HL-60 (cell line): ENCODE measurements around the gene IGFBP7.

Experiments used
- DNase-seq, 2 experiments: peaks; one replicate each; pipeline ENCODE4 v3.0.0-alpha.2; 2010 to 2020; ENCODE audit warnings: low read depth in 1 of 2, low spot score in 1 of 2
- H3K27ac ChIP-seq: fragments of 250-450 bp; sonication (Bioruptor Pico); replicated peaks from 2 replicates; pipeline ENCODE4 v1.5.1; 2020; ENCODE audit warnings: mild to moderate bottlenecking, moderate library complexity
- H3K27me3 ChIP-seq: fragments of 250-450 bp; sonication (Bioruptor Pico); 2 replicates; pipeline ENCODE4 v1.5.1; 2021; ENCODE audit warnings: mild to moderate bottlenecking, moderate library complexity; ENCODE audit not compliant: insufficient read depth, poor library complexity, severe bottlenecking
- H3K4me3 ChIP-seq: replicated peaks from 2 replicates; pipeline ENCODE4 v1.5.1; 2011; ENCODE audit warnings: mild to moderate bottlenecking, control low read depth, low read length; ENCODE audit not compliant: insufficient read depth
- GABPA ChIP-seq: IDR thresholded peaks from 2 replicates; pipeline ENCODE4 v1.6.1; 2012; ENCODE audit warnings: low read depth
- POLR2AphosphoS5 ChIP-seq: IDR thresholded peaks from 2 replicates; pipeline ENCODE4 v1.6.1; 2012; ENCODE audit warnings: low read depth
- SPI1 ChIP-seq: IDR thresholded peaks from 2 replicates; pipeline ENCODE4 v1.6.1; 2012; ENCODE audit warnings: low read depth, mild to moderate bottlenecking, borderline replicate concordance
- TF ChIP-seq, protein P1 (sequence below): IDR thresholded peaks from one replicate; pipeline ENCODE4 v1.5.1; 2011; ENCODE audit warnings: low read length, control low read depth, inconsistent platforms; ENCODE audit not compliant: insufficient read depth
- TF ChIP-seq, protein P2 (sequence below): IDR thresholded peaks from 2 replicates; pipeline ENCODE4 v1.6.1; 2012; ENCODE audit warnings: low read depth; ENCODE audit not compliant: insufficient replicate concordance

The IGFBP7 gene

DNA sequence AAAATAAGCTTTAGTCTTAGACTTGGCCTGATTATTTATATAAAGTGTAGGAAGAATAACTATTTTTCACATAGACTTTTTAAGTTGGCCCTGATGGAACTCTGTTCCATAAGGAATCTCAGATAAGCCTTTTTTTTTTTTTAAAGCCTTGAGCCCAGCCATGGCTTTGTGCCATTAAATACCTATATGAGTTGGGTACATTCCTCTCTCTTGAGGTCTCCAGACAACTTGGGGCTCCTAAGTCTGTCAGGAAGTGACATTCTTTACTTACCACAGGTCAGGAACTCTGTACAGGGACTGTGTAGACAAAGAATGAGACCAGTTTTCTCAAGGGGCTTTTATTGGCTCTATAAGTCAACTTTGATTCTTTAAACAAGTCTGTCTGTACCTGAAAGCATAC lies 27.1 kb upstream of the IGFBP7 start:
- H3K27me3 ChIP-seq = no peaks in the 10 kb centered on the region
- no peak overlapping the region for H3K27ac ChIP-seq
- TF ChIP-seq, protein P1, sequence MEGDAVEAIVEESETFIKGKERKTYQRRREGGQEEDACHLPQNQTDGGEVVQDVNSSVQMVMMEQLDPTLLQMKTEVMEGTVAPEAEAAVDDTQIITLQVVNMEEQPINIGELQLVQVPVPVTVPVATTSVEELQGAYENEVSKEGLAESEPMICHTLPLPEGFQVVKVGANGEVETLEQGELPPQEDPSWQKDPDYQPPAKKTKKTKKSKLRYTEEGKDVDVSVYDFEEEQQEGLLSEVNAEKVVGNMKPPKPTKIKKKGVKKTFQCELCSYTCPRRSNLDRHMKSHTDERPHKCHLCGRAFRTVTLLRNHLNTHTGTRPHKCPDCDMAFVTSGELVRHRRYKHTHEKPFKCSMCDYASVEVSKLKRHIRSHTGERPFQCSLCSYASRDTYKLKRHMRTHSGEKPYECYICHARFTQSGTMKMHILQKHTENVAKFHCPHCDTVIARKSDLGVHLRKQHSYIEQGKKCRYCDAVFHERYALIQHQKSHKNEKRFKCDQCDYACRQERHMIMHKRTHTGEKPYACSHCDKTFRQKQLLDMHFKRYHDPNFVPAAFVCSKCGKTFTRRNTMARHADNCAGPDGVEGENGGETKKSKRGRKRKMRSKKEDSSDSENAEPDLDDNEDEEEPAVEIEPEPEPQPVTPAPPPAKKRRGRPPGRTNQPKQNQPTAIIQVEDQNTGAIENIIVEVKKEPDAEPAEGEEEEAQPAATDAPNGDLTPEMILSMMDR = no peak
- TF ChIP-seq POLR2AphosphoS5 (no peak), SPI1 (no peak), GABPA (no peak)
- TF ChIP-seq, protein P2, sequence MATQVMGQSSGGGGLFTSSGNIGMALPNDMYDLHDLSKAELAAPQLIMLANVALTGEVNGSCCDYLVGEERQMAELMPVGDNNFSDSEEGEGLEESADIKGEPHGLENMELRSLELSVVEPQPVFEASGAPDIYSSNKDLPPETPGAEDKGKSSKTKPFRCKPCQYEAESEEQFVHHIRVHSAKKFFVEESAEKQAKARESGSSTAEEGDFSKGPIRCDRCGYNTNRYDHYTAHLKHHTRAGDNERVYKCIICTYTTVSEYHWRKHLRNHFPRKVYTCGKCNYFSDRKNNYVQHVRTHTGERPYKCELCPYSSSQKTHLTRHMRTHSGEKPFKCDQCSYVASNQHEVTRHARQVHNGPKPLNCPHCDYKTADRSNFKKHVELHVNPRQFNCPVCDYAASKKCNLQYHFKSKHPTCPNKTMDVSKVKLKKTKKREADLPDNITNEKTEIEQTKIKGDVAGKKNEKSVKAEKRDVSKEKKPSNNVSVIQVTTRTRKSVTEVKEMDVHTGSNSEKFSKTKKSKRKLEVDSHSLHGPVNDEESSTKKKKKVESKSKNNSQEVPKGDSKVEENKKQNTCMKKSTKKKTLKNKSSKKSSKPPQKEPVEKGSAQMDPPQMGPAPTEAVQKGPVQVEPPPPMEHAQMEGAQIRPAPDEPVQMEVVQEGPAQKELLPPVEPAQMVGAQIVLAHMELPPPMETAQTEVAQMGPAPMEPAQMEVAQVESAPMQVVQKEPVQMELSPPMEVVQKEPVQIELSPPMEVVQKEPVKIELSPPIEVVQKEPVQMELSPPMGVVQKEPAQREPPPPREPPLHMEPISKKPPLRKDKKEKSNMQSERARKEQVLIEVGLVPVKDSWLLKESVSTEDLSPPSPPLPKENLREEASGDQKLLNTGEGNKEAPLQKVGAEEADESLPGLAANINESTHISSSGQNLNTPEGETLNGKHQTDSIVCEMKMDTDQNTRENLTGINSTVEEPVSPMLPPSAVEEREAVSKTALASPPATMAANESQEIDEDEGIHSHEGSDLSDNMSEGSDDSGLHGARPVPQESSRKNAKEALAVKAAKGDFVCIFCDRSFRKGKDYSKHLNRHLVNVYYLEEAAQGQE = no peak
- no peak for DNase-seq
- no peak overlapping the region for H3K4me3 ChIP-seq

DNA sequence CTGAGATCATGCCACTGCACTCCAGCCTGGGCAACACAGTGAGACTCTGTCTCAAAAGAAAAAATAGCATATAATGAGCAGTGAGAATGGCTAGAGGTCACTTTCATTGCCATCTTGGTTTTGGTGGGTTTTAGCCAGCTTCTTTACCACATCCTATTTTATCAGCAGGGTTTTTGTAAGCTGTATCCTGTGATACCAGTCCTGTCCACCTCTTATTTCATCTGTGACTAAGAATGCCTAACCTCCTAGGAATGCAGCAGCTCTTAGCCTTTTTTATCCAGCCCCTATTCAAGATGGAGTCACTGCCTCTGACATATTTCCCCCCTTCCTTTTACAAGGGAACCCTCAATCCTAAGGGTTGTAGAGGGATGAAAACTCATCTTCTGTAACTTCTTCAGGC lies 26.1 kb upstream of the IGFBP7 start:
- DNase-seq = no peak
- no peak overlapping the region for H3K27ac ChIP-seq
- no peaks in the 10 kb centered on the region for H3K27me3 ChIP-seq
- no peak for TF ChIP-seq GABPA
- no peak for TF ChIP-seq SPI1
- TF ChIP-seq, protein P2 = no peak
- TF ChIP-seq POLR2AphosphoS5 = no peak
- TF ChIP-seq, protein P1 = no peak
- H3K4me3 ChIP-seq = no peak overlapping the region

DNA sequence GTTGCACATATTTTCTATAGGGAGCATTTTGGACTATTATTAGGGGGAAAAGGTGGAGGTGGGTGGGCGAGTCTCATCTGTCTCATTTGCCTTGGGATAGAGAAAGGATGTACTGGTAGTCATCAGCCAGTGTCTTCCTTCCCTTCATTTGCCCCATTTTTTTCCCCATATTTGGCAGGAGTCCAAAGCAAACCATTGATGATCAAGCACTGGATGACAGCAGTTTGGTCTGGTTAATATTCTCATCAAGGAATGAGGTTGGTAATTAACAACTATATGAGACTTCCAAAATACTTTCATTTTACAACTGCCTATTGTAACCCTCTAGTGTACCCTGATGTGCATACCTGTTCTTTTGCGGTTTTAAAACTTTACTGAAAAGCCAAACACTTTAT lies 22.6 kb upstream of the IGFBP7 start:
- TF ChIP-seq SPI1 (no peak), GABPA (no peak), POLR2AphosphoS5 (no peak)
- TF ChIP-seq, protein P2 = no peak
- TF ChIP-seq, protein P1 = no peak
- Histone ChIP-seq H3K4me3 (no peak overlapping the region), H3K27me3 (no peaks in the 10 kb centered on the region), H3K27ac (no peak overlapping the region)
- DNase-seq = no peak
